ENCODE data around the gene IL1R2.

- TF ChIP-seq CTCF (conservative IDR thresholded peaks at IDR 0.05; ENCODE audit: low read depth in 2 of 2) (no peak), EZH2phosphoT487 (IDR thresholded peaks at IDR 0.05; ENCODE audit: unreplicated experiment) (no peak), REST (IDR thresholded peaks at IDR 0.05; ENCODE audit: unreplicated experiment) (no peak), POLR2AphosphoS5 (IDR thresholded peaks at IDR 0.05; ENCODE audit: low read depth) (no peak), EZH2 (IDR thresholded peaks at IDR 0.05; ENCODE audit: low read depth, unreplicated experiment) (no peak), JUNB (IDR thresholded peaks at IDR 0.05; ENCODE audit: unreplicated experiment) (no peak)
Measured at GRCh38 chr2:102033031-102033749, 41.4 kb downstream of the IL1R2 start.

All from GM23338 (cell line).